Mesendoderm (in vitro differentiated cells): ENCODE data around the gene EGFL8.

Experiments used
- DNase-seq: peaks from one replicate; pipeline ENCODE4 v3.0.0; 2013
- H2AK5ac ChIP-seq: 2 replicates; pipeline ENCODE4 v1.6.1; 2013; ENCODE audit warnings: low read length, inconsistent platforms
- H2BK120ac ChIP-seq: 2 replicates; pipeline ENCODE4 v1.6.1; 2013; ENCODE audit warnings: low read depth, mild to moderate bottlenecking, low read length, moderate library complexity, mixed read lengths
- H2BK15ac ChIP-seq: replicated peaks from 2 replicates; pipeline ENCODE4 v1.6.1; 2013; ENCODE audit warnings: low read depth, mild to moderate bottlenecking, moderate library complexity
- H2BK5ac ChIP-seq: 2 replicates; pipeline ENCODE4 v1.6.1; 2013; ENCODE audit warnings: low read length, inconsistent platforms
- H3K18ac ChIP-seq: 2 replicates; pipeline ENCODE4 v1.6.1; 2013; ENCODE audit warnings: mild to moderate bottlenecking, low read length, mixed read lengths
- H3K23ac ChIP-seq: one replicate; pipeline ENCODE4 v1.6.1; 2013; ENCODE audit warnings: low read length
- H3K27ac ChIP-seq: 2 replicates; pipeline ENCODE4 v1.5.1; 2013; ENCODE audit warnings: low read depth, mild to moderate bottlenecking, inconsistent platforms, low read length, moderate library complexity
- H3K27me3 ChIP-seq: 2 replicates; pipeline ENCODE4 v1.6.1; 2013; ENCODE audit warnings: low read length, control low read depth, mild to moderate bottlenecking, inconsistent platforms; ENCODE audit not compliant: insufficient read depth, poor library complexity
- H3K36me3 ChIP-seq: 2 replicates; pipeline ENCODE4 v1.6.1; 2013; ENCODE audit warnings: low read length, inconsistent platforms; ENCODE audit not compliant: control insufficient read depth, insufficient read depth
- H3K4ac ChIP-seq: one replicate; pipeline ENCODE4 v1.6.1; 2013; ENCODE audit warnings: low read depth, mild to moderate bottlenecking, low read length, moderate library complexity
- H3K4me1 ChIP-seq: 2 replicates; pipeline ENCODE4 v1.6.1; 2013; ENCODE audit warnings: low read depth, low read length, inconsistent platforms; ENCODE audit not compliant: control insufficient read depth
- H3K4me2 ChIP-seq: 2 replicates; pipeline ENCODE4 v1.6.1; 2013; ENCODE audit warnings: low read length
- H3K4me3 ChIP-seq: 2 replicates; pipeline ENCODE4 v1.5.1; 2013; ENCODE audit warnings: mild to moderate bottlenecking, low read length
- H3K56ac ChIP-seq: one replicate; pipeline ENCODE4 v1.6.1; 2013; ENCODE audit warnings: low read length
- H3K79me1 ChIP-seq: 2 replicates; pipeline ENCODE4 v1.6.1; 2013; ENCODE audit warnings: low read length, inconsistent platforms
- H3K79me2 ChIP-seq: 2 replicates; pipeline ENCODE4 v1.6.1; 2013; ENCODE audit warnings: mild to moderate bottlenecking, low read length; ENCODE audit not compliant: control insufficient read depth, insufficient read depth
- H3K9ac ChIP-seq: 2 replicates; pipeline ENCODE4 v1.6.1; 2013; ENCODE audit warnings: low read length, inconsistent platforms
- H4K5ac ChIP-seq: one replicate; pipeline ENCODE4 v1.6.1; 2013; ENCODE audit warnings: low read length
- H4K8ac ChIP-seq: one replicate; pipeline ENCODE4 v1.6.1; 2013; ENCODE audit warnings: low read depth, mild to moderate bottlenecking, control low read depth, low read length, moderate library complexity
- WGBS: extraction: QIAGEN DNeasy Blood & Tissue Kit; methylation state at CpG from one replicate; pipeline ENCODE4 v1.1.7; 2013; ENCODE audit warnings: low lambda C conversion rate, missing lambda C conversion rate; ENCODE audit not compliant: insufficient coverage; ENCODE audit errors: extremely low coverage; 5-methylcytosine and 5-hydroxymethylcytosine counted together

Gene EGFL8

GRCh38 chr6:32173051-32173727 lies 8.8 kb downstream of the EGFL8 start:
- Histone ChIP-seq H3K56ac (no peak overlapping the region), H3K9ac (peak overlapping the region; percentile 12), H2BK5ac (no peak overlapping the region), H3K27ac (no peak overlapping the region), H3K4ac (no peak overlapping the region), H3K4me3 (no peak overlapping the region), H3K36me3 (peaks cover 2% of the 10 kb centered on the region), H3K4me2 (no peak overlapping the region), H3K27me3 (no peaks in the 10 kb centered on the region), H3K4me1 (peaks cover 15% of the 10 kb centered on the region), H2AK5ac (no peak overlapping the region), H3K18ac (no peak overlapping the region), H3K23ac (no peak overlapping the region), H4K5ac (no peak overlapping the region), H2BK15ac (no peak overlapping the region), H4K8ac (no peak overlapping the region), H3K79me1 (peaks cover 24% of the 10 kb centered on the region), H2BK120ac (no peak overlapping the region), H3K79me2 (peaks cover 31% of the 10 kb centered on the region)
- WGBS = no CpG with 5 or more reads among the region's 4 CpGs
- DNase-seq = peak; percentile 84

DNA sequence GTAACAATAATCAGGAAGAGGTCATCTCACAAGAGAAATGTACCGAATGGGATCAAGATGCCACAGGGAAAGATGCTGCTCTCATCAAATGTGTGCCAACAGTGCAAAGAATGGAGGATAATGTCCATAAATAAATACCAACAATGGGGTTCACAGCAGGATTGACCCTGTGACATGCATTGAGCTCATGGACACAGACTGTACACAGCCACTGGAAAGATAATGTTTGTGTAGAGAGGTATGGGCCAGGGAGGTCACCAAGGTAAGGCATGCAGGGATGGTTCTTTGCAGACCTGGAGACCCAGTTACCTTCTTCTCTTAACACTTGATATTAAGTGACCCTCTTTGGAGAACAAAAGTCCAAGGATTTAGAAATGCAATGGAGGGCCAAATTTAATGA lies 10.0 kb downstream of the EGFL8 start:
- DNase-seq = no peak
- Histone ChIP-seq H3K36me3 (peaks cover 2% of the 10 kb centered on the region), H4K5ac (no peak overlapping the region), H3K9ac (no peak overlapping the region), H3K4ac (no peak overlapping the region), H2BK15ac (no peak overlapping the region), H3K79me2 (peaks cover 37% of the 10 kb centered on the region), H3K4me3 (no peak overlapping the region), H3K56ac (no peak overlapping the region), H2AK5ac (no peak overlapping the region), H3K4me2 (no peak overlapping the region), H4K8ac (no peak overlapping the region), H3K23ac (no peak overlapping the region), H3K79me1 (peaks cover 27% of the 10 kb centered on the region), H2BK5ac (no peak overlapping the region), H3K27me3 (no peaks in the 10 kb centered on the region), H3K4me1 (peaks cover 17% of the 10 kb centered on the region), H2BK120ac (no peak overlapping the region), H3K27ac (no peak overlapping the region), H3K18ac (no peak overlapping the region)
- no CpG with 5 or more reads among the region's 1 CpG for WGBS

DNA sequence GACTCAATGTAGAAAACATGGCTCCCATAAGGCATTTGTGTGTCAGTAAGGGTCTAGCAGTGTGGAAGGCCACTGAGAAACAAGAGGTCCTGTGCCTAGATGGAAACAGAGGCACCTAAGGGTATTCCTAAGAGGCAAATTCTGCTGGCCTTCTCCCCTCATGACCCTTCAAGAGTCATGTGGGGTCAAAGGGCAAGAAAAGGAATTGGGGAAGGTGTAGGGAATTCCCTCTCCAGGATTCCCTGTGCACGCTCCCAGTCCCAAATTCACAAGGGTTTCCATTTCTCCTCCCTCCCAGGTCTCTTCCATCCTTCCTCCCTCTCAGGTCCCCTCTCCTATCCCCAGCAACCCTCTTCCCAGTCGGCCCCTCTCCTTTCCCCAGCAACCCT lies 10.9 kb downstream of the EGFL8 start:
- Histone ChIP-seq H3K36me3 (no peaks in the 10 kb centered on the region), H3K18ac (peak overlapping the region; percentile 89), H3K4me1 (peaks cover 17% of the 10 kb centered on the region), H2AK5ac (no peak overlapping the region), H3K23ac (no peak overlapping the region), H2BK15ac (no peak overlapping the region), H4K5ac (no peak overlapping the region), H4K8ac (no peak overlapping the region), H2BK120ac (no peak overlapping the region), H3K4me2 (peak overlapping the region; percentile 90), H3K27me3 (no peaks in the 10 kb centered on the region), H3K27ac (no peak overlapping the region), H3K79me2 (peaks cover 37% of the 10 kb centered on the region), H3K79me1 (peaks cover 27% of the 10 kb centered on the region), H2BK5ac (no peak overlapping the region), H3K56ac (peak overlapping the region; percentile 98), H3K4ac (no peak overlapping the region), H3K9ac (peak overlapping the region; percentile 78), H3K4me3 (peak overlapping the region; percentile 44)
- no peak for DNase-seq
- no CpG with 5 or more reads among the region's 2 CpGs for WGBS

DNA sequence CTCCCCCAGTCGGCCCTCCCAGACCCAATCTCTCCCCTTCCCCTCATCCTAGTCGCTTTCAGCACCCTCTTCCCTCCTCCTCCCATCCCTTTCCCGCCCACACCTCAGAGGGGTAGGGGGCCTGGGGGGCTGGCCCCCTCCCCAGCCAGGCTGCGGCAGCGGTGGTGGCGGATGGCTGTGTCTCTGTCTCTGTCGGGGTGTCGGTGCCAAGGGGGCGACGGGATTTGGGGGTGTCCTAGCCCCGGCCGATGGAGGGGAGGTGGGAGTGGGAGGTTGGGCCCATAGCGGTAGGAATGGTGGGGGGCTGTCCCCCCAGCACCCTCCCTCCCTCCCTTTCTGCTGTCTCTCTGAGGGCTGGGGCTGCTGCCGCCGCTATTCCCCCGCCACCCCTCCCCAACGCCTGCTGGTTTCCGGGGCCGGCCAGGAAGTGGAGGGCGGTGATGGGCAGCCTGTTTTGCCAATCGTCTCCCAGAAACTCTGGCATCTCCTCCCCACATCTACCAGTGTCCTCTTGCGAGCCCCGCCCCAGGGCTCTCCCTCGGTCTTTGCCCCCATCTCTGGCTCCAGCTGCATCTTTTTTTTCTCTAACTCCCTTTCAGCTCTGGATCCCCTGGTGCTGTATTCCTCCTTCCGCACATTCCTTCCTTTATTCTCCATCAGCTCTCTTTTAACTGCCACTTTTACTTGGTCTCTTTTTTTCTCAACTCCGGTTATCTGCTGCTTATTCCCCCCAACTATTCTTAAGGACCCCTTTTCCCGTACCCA lies 11.5 kb downstream of the EGFL8 start, which contains the start of gene AGPAT1:
Gene AGPAT1 (minus strand): TSS at position 374 of the 765 bp plus-strand sequence. CDS start 4,588 bp downstream, outside the sequence.
- peak within 1 kb of the TSS; percentile 98 for H3K56ac ChIP-seq
- peak within 1 kb of the TSS; percentile 27 for H2BK5ac ChIP-seq
- H3K27me3 ChIP-seq = no peaks in the 10 kb centered on the region
- H3K27ac ChIP-seq = peak within 1 kb of the TSS; percentile 89
- peaks cover 37% of the 10 kb centered on the region for H3K79me2 ChIP-seq
- H3K4me2 ChIP-seq = peak within 1 kb of the TSS; percentile 90
- H3K18ac ChIP-seq = peak within 1 kb of the TSS; percentile 89
- peaks cover 17% of the 10 kb centered on the region for H3K4me1 ChIP-seq
- no peak within 1 kb of the TSS for H2BK120ac ChIP-seq
- WGBS = no CpG with 5 or more reads among the region's 27 CpGs
- peak within 1 kb of the TSS; percentile 44 for H3K4me3 ChIP-seq
- no peak within 1 kb of the TSS for H3K23ac ChIP-seq
- peaks cover 27% of the 10 kb centered on the region for H3K79me1 ChIP-seq
- H3K9ac ChIP-seq = peak within 1 kb of the TSS; percentile 88
- no peak within 1 kb of the TSS for H4K8ac ChIP-seq
- H2BK15ac ChIP-seq = no peak within 1 kb of the TSS
- H3K36me3 ChIP-seq = peaks cover 1% of the 10 kb centered on the region
- H3K4ac ChIP-seq = peak within 1 kb of the TSS; percentile 73
- H2AK5ac ChIP-seq = peak within 1 kb of the TSS; percentile 97
- peak; percentile 98 for DNase-seq
- H4K5ac ChIP-seq = peak within 1 kb of the TSS; percentile 68

DNA sequence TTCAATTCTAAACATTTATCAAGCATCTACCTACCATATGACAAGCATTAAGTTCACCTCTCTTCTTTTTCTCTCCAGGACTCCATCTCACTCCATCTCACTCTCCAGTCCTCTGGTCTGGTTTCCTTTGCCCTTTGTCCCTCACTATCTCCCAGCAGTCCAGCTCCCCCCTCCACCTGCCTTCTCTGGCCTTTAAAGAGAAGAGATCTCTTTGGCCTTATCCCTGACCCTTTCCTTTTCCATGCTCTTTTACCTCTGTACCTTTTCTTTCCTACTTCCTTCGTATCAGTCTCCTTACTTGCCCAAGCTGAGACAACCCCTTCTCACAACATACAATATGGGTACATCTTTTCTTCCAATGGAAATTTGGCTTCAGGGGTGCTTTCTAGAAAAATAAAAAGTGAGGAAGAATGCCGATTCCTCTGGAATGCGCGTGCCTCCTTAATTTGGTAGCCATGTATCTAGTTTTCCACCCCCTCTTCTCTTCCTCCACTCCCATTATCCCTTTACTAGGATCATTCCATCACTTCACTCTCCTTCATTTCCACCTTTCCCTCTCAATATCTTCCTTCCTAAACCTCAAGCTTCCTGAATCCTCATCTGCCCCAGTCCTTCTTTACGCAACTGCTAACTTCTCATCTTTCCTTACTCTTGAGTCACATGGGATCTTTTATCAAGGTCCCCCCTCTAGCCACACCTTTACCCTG lies 12.2 kb downstream of the EGFL8 start:
- Histone ChIP-seq H3K79me1 (peaks cover 25% of the 10 kb centered on the region), H3K4me1 (peaks cover 17% of the 10 kb centered on the region), H3K56ac (peak overlapping the region; percentile 91), H3K4me3 (peak overlapping the region; percentile 18), H3K27me3 (no peaks in the 10 kb centered on the region), H3K79me2 (peaks cover 37% of the 10 kb centered on the region), H3K18ac (peak overlapping the region; percentile 47), H3K4me2 (peak overlapping the region; percentile 77), H3K9ac (peak overlapping the region; percentile 88), H2BK5ac (peak overlapping the region; percentile 27), H3K4ac (peak overlapping the region; percentile 89), H3K36me3 (peaks cover 1% of the 10 kb centered on the region), H3K27ac (peak overlapping the region; percentile 89), H2BK120ac (no peak overlapping the region), H2BK15ac (no peak overlapping the region), H4K8ac (no peak overlapping the region), H2AK5ac (peak overlapping the region; percentile 97), H3K23ac (no peak overlapping the region), H4K5ac (peak overlapping the region; percentile 68)
- 100% methylated on average over 1 of the region's 5 CpGs for WGBS
- DNase-seq = no peak
